H1 (cell line): ENCODE measurements around the gene SNRNP200. TPM values are rescaled to one million over a fixed set of nuclear protein-coding genes. Genes with fewer than 3 reads are reported as not detected.
A peak's percentile ranks its signal among the peaks of the same experiment; 100 is the strongest.

Experiments
- CTCF ChIA-PET: fragments of 300-600 bp; sonication (Branson Sonifier 250); formaldehyde crosslinking; loops from one replicate; lab custom pipeline; 2021; ENCODE audit not compliant: partially characterized antibody; lab: Charles Lee
- POLR2A ChIA-PET: fragments of 300-600 bp; sonication (Branson Sonifier 250); formaldehyde crosslinking; loops from one replicate; lab custom pipeline; 2021; ENCODE audit warnings: inconsistent platforms; ENCODE audit not compliant: partially characterized antibody; lab: Charles Lee
- DNase-seq, 2 experiments: peaks; one replicate each; pipeline versions ENCODE4 v3.0.0 to v3.0.0-alpha.2; 2010 to 2022; ENCODE audit warnings: low spot score in 2 of 2, low read depth in 1 of 2, mixed read lengths in 1 of 2
- FAIRE-seq: peaks from 2 replicates; lab custom pipeline; 2011; peaks lifted over from hg19 to GRCh38; lab: Jason Lieb, UNC
- H2AFZ ChIP-seq: 2 replicates; pipeline ENCODE4 v1.8.1; 2012; ENCODE audit warnings: low read length, inconsistent platforms
- H2AK5ac ChIP-seq: 2 replicates; pipeline ENCODE4 v1.6.1; 2013; ENCODE audit warnings: low read depth, low read length
- H2BK120ac ChIP-seq: replicated peaks from 2 replicates; pipeline ENCODE3; 2013; ENCODE audit warnings: low read depth, low read length, inconsistent platforms
- H2BK12ac ChIP-seq: 2 replicates; pipeline ENCODE4 v1.6.1; 2013; ENCODE audit warnings: low read depth, low read length
- H2BK15ac ChIP-seq: 2 replicates; pipeline ENCODE4 v1.6.1; 2013; ENCODE audit warnings: low read length
- H2BK20ac ChIP-seq: 2 replicates; pipeline ENCODE4 v1.6.1; 2013; ENCODE audit warnings: low read length
- H2BK5ac ChIP-seq: 2 replicates; pipeline ENCODE4 v1.6.1; 2013; ENCODE audit warnings: low read depth, low read length
- H3K14ac ChIP-seq: 2 replicates; pipeline ENCODE4 v1.6.1; 2013; ENCODE audit warnings: inconsistent platforms; ENCODE audit not compliant: insufficient read length
- H3K18ac ChIP-seq: 2 replicates; pipeline ENCODE4 v1.6.1; 2013; ENCODE audit warnings: low read length; ENCODE audit errors: extremely low read depth
- H3K23ac ChIP-seq: 2 replicates; pipeline ENCODE4 v1.6.1; 2013; ENCODE audit warnings: inconsistent platforms; ENCODE audit not compliant: insufficient read length
- H3K23me2 ChIP-seq: 2 replicates; pipeline ENCODE4 v1.6.1; 2013; ENCODE audit warnings: low read depth, low read length
- H3K27ac ChIP-seq: 2 replicates; pipeline ENCODE4 v1.6.1; 2011; ENCODE audit warnings: low read depth, low read length, inconsistent platforms
- H3K27me3 ChIP-seq, 4 experiments: replicated peaks in 1 of 4; 1 replicate in 1 of 4; 2 replicates in 3 of 4; pipeline versions ENCODE4 v1.6.1 to v1.8.1; 2011 to 2013; ENCODE audit warnings: low read length in 3 of 4, mild to moderate bottlenecking in 3 of 4, inconsistent platforms in 2 of 4, mixed read lengths in 2 of 4, moderate library complexity in 1 of 4; ENCODE audit not compliant: control insufficient read depth in 3 of 4, insufficient read depth in 3 of 4; ENCODE audit errors: extremely low read depth in 1 of 4
- H3K36me3 ChIP-seq, 4 experiments: 2 replicates each; pipeline versions ENCODE4 v1.6.1 to v1.8.1; 2011 to 2013; ENCODE audit warnings: mild to moderate bottlenecking in 4 of 4, low read length in 3 of 4, moderate library complexity in 2 of 4, control low read depth in 1 of 4, inconsistent platforms in 1 of 4; ENCODE audit not compliant: insufficient read depth in 4 of 4, control insufficient read depth in 2 of 4
- H3K4ac ChIP-seq: replicated peaks from 2 replicates; pipeline ENCODE3; 2013; ENCODE audit warnings: low read length, low read depth, mixed read lengths, inconsistent platforms; ENCODE audit not compliant: insufficient read length
- H3K4me1 ChIP-seq, 4 experiments: replicated peaks in 1 of 4; 1 replicate in 1 of 4; 2 replicates in 3 of 4; pipeline versions ENCODE4 v1.6.1 to v1.8.1; 2011 to 2013; ENCODE audit warnings: low read length in 3 of 4, inconsistent platforms in 2 of 4, mixed read lengths in 1 of 4; ENCODE audit not compliant: insufficient read depth in 4 of 4, control insufficient read depth in 3 of 4
- H3K4me2 ChIP-seq, 2 experiments: 2 replicates each; pipeline versions ENCODE4 v1.6.1 to v1.8.1; 2011 to 2013; ENCODE audit warnings: low read depth in 2 of 2, low read length in 2 of 2, control low read depth in 1 of 2, inconsistent platforms in 1 of 2, mild to moderate bottlenecking in 1 of 2; ENCODE audit not compliant: insufficient read depth in 1 of 2
- H3K4me3 ChIP-seq, 4 experiments: fragments of 200-600, 300-600 bp in 1 of 4; sonication (generic), shearing (Covaris generic), sonication (Bioruptor Twin) in 1 of 4; 2 replicates each; pipeline versions ENCODE4 v1.5.1 to v1.8.1; 2011 to 2016; ENCODE audit warnings: low read length in 4 of 4, low read depth in 3 of 4, control low read depth in 2 of 4, inconsistent platforms in 2 of 4, mild to moderate bottlenecking in 2 of 4, mixed read lengths in 1 of 4, moderate library complexity in 1 of 4; ENCODE audit not compliant: insufficient read depth in 2 of 4; ENCODE audit errors: extremely low read depth in 1 of 4
- H3K56ac ChIP-seq: replicated peaks from 2 replicates; pipeline ENCODE3; 2013; ENCODE audit warnings: low read depth, mild to moderate bottlenecking, mixed read lengths, low read length, inconsistent platforms; ENCODE audit not compliant: insufficient read length
- H3K79me1 ChIP-seq: 2 replicates; pipeline ENCODE4 v1.6.1; 2013; ENCODE audit warnings: low read depth, low read length, control low read depth
- H3K79me2 ChIP-seq, 2 experiments: 2 replicates each; pipeline versions ENCODE4 v1.6.1 to v1.8.1; 2012 to 2013; ENCODE audit warnings: low read length in 2 of 2, mild to moderate bottlenecking in 2 of 2, inconsistent platforms in 1 of 2; ENCODE audit not compliant: insufficient read depth in 2 of 2, control insufficient read depth in 1 of 2
- H3K9ac ChIP-seq, 4 experiments: replicated peaks in 1 of 4; 1 replicate in 1 of 4; 2 replicates in 3 of 4; pipeline versions ENCODE4 v1.6.1 to v1.8.1; 2011 to 2013; ENCODE audit warnings: low read depth in 3 of 4, low read length in 3 of 4, control low read depth in 2 of 4, mild to moderate bottlenecking in 2 of 4, moderate library complexity in 2 of 4, inconsistent platforms in 1 of 4; ENCODE audit errors: extremely low read depth in 1 of 4
- H3K9me3 ChIP-seq, 2 experiments: 2 replicates each; pipeline versions ENCODE4 v1.6.1 to v1.8.1; 2012 to 2013; ENCODE audit warnings: mild to moderate bottlenecking in 2 of 2, moderate library complexity in 2 of 2, control low read depth in 1 of 2, inconsistent platforms in 1 of 2, low read depth in 1 of 2, low read length in 1 of 2, mixed read lengths in 1 of 2; ENCODE audit not compliant: insufficient read depth in 2 of 2
- H4K20me1 ChIP-seq, 2 experiments: replicated peaks in 1 of 2; 2 replicates each; pipeline versions ENCODE3 to v1.8.1; 2011 to 2013; ENCODE audit warnings: inconsistent platforms in 2 of 2, low read length in 2 of 2, mild to moderate bottlenecking in 1 of 2; ENCODE audit not compliant: insufficient read depth in 2 of 2, control insufficient read depth in 1 of 2
- H4K5ac ChIP-seq: 2 replicates; pipeline ENCODE4 v1.6.1; 2013; ENCODE audit warnings: low read length, low read depth, mixed read lengths, inconsistent platforms; ENCODE audit not compliant: insufficient read length
- H4K8ac ChIP-seq: 2 replicates; pipeline ENCODE4 v1.8.0; 2013; ENCODE audit warnings: mild to moderate bottlenecking, moderate library complexity, low read length, inconsistent platforms; ENCODE audit not compliant: insufficient read depth; ENCODE audit errors: extremely low read depth
- H4K91ac ChIP-seq: replicated peaks from 2 replicates; pipeline ENCODE3; 2013; ENCODE audit warnings: low read length, mixed read lengths, inconsistent platforms; ENCODE audit not compliant: insufficient read length
- SP1 ChIP-seq: IDR thresholded peaks from 2 replicates; pipeline ENCODE4 v1.6.1; 2011; ENCODE audit warnings: low read depth, low read length
- TEAD4 ChIP-seq: IDR thresholded peaks from 2 replicates; pipeline ENCODE4 v1.6.1; 2012; ENCODE audit warnings: low read depth, low read length, inconsistent platforms, mixed read lengths
- WGBS, 2 experiments: shearing (Covaris generic) in 1 of 2; methylation state at CpG; one replicate each; pipeline versions ENCODE4 v1.1.6 to v1.1.7; 2013 to 2015; ENCODE audit warnings: low lambda C conversion rate in 2 of 2, mixed read lengths in 2 of 2, inconsistent platforms in 1 of 2, low coverage in 1 of 2, missing lambda C conversion rate in 1 of 2; ENCODE audit not compliant: insufficient replicate concordance in 2 of 2, insufficient coverage in 1 of 2, insufficient read length in 1 of 2; ENCODE audit errors: extremely low coverage in 1 of 2, missing lambda C conversion rate in 1 of 2; 5-methylcytosine and 5-hydroxymethylcytosine counted together
- polyA plus RNA-seq, 7 experiments: library from polyadenylated mRNA; depleted of rRNA in 3 of 7; stranded (reverse) in 5 of 7; unstranded in 2 of 7; fragments of >200 nt in 5 of 7; fragments of 200-250 nt in 2 of 7; gene quantifications; 1 replicate in 5 of 7; 2 replicates in 1 of 7; 4 replicates in 1 of 7; pipeline versions ENCODE4 v1.2.1 to v1.2.3, GENCODE V29; 2011 to 2013; ENCODE audit warnings: missing spikeins in 2 of 7, mixed read lengths in 2 of 7
- total RNA-seq: library from RNA; stranded (reverse); fragmentation: NEBNext Ultra II Directional; extraction: Animal tissue kit (Norgen Biotek cat#: 25700); gene quantifications from 2 replicates; pipeline ENCODE4 v1.2.1, GENCODE V29; 2021

SNRNP200 gene
- total and polyA plus RNA-seq, 2 of the 8 experiments (the other 6 are each of a cell fraction or from before 2014, with no cell fraction given): 190 to 289 TPM

DNA sequence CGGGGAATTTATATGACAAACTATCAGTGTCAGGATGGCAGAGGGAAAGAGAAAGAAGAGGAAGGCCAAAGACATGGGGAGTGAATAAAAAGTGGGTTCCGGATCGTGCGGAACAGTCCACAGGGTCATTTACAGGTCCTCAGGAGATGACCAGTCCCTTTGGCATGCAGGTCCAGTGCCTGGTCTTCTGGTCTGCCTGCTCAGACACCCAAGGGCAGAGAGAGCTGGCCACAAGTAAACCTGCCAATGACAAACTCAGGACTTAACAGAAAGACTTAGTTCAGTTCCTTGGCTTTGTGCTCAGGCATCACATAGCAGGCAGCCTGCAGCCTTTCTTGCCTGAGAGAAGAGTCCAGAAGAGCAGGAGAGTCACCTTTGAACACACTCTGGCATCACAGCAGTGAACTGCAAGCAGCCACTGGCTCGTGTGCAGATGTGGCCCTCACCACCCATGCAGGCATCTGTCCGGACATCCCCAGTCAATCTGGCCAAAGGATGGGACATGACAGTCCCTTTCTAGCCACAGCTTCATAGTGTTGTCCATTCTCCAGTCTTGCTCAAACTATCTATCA, 53.5 kb downstream of the SNRNP200 start:
- CTCF ChIA-PET: interaction anchor here (0.8 to 2.6 kb wide), 4 partner anchors 8 to 115 kb away, joined by 3 to 11 read pairs (median 4); no protein-coding TSS in a partner anchor
- no peak overlapping the region for H3K9ac ChIP-seq
- H3K4me2 ChIP-seq: no peak overlapping the region

More for the DNA sequence above, 53.5 kb downstream of the SNRNP200 start:
- no peak overlapping the region for H4K5ac ChIP-seq
- H2BK12ac ChIP-seq: no peak overlapping the region
- H2AK5ac ChIP-seq: no peak overlapping the region
- no peaks in the 10 kb centered on the region; a peak in 1 of 4 replicates for H3K79me2 ChIP-seq
- no peak for DNase-seq
- TF ChIP-seq SP1 (peak; percentile 93), TEAD4 (no peak)
- H3K23ac ChIP-seq: no peak overlapping the region
- no peak overlapping the region for H4K91ac ChIP-seq
- no peak overlapping the region for H3K4ac ChIP-seq
- peaks cover 1 to 3% of the 10 kb centered on the region in 2 experiments for H4K20me1 ChIP-seq
- no peaks in the 10 kb centered on the region for H3K27me3 ChIP-seq
- no peak overlapping the region for H3K27ac ChIP-seq
- H2BK15ac ChIP-seq: no peak overlapping the region
- no peak overlapping the region for H3K56ac ChIP-seq
- H3K4me3 ChIP-seq: no peak overlapping the region
- no peak overlapping the region for H2BK20ac ChIP-seq
- H3K36me3 ChIP-seq: peaks cover 3 to 11% (median 5%) of the 10 kb centered on the region in 4 experiments; a peak in 5 of 8 replicates
- no peak overlapping the region; the same call in 1 of the 2 replicates for H4K8ac ChIP-seq
- H3K18ac ChIP-seq: no peak overlapping the region
- POLR2A ChIA-PET: interaction anchor here (1.2 to 4.3 kb wide), 4 partner anchors 9 to 16 kb away, joined by 3 to 16 read pairs (median 3); no protein-coding TSS in a partner anchor
- H3K4me1 ChIP-seq: no peaks in the 10 kb centered on the region
- no peak overlapping the region for H2BK120ac ChIP-seq
- FAIRE-seq: no peak
- no peak overlapping the region for H2AFZ ChIP-seq
- WGBS, 2 experiments: 88% methylated on average over 6 of the region's 6 CpGs; no CpG with 5 or more reads in 1 of the 2 experiments
- H3K14ac ChIP-seq: no peak overlapping the region
- no peaks in the 10 kb centered on the region for H3K23me2 ChIP-seq
- H2BK5ac ChIP-seq: no peak overlapping the region
- H3K9me3 ChIP-seq: no peaks in the 10 kb centered on the region
- peaks cover 2% of the 10 kb centered on the region; the same call in 1 of the 2 replicates for H3K79me1 ChIP-seq
